K562 (cell line): ENCODE data around the gene TARBP1. TPM values are rescaled to one million over a fixed set of nuclear protein-coding genes. Genes with fewer than 3 reads are reported as not detected.

ENCODE experiments used
- CCNT2 ChIP-seq: IDR thresholded peaks from 2 replicates; pipeline ENCODE4 v1.6.1; 2011; ENCODE audit warnings: borderline replicate concordance, low read depth, mild to moderate bottlenecking, moderate library complexity, mixed read lengths, low read length; ENCODE audit not compliant: insufficient read length; ENCODE audit errors: extremely low read depth
- CREB1 ChIP-seq, 2 experiments: sonication (generic) in 1 of 2; formaldehyde crosslinking in 1 of 2; IDR thresholded peaks; 2 replicates each; pipeline versions ENCODE4 v1.6.1 to v1.8.0; 2012 to 2022; ENCODE audit warnings: inconsistent platforms in 1 of 2, mild to moderate bottlenecking in 1 of 2, missing genetic modification reagents in 1 of 2, moderate library complexity in 1 of 2
- CXXC5 ChIP-seq: fragments of 250-450 bp; sonication (Bioruptor Pico); IDR thresholded peaks from 2 replicates; pipeline ENCODE4 v1.8.0; 2022; ENCODE audit warnings: inconsistent platforms, mild to moderate bottlenecking, moderate library complexity
- FOXK1 ChIP-seq: sonication (generic); formaldehyde crosslinking; IDR thresholded peaks from 2 replicates; pipeline ENCODE4 v1.8.0; 2022; ENCODE audit warnings: missing genetic modification reagents, mild to moderate bottlenecking, borderline replicate concordance
- GTF2E2 ChIP-seq: fragments of 200-800 bp; sonication (Bioruptor generic); IDR thresholded peaks from 2 replicates; pipeline ENCODE4 v1.6.1; 2016; ENCODE audit warnings: missing genetic modification characterization, missing compliant biosample characterization
- RBFOX2 ChIP-seq: fragments of 200-400 bp; formaldehyde crosslinking; IDR thresholded peaks from 2 replicates; pipeline ENCODE4 v1.6.1; 2017; ENCODE audit warnings: low read depth, mild to moderate bottlenecking, low read length, moderate library complexity
- RFX1 ChIP-seq: fragments of 450-650 bp; IDR thresholded peaks from 2 replicates; pipeline ENCODE4 v1.6.1; 2016; ENCODE audit warnings: mild to moderate bottlenecking, moderate library complexity
- RFX7 ChIP-seq: fragments of 250-450 bp; sonication (Bioruptor Pico); IDR thresholded peaks from 2 replicates; pipeline ENCODE4 v1.5.1; 2021; ENCODE audit warnings: mild to moderate bottlenecking
- SMAD4 ChIP-seq: fragments of 250-450 bp; sonication (Bioruptor Pico); conservative IDR thresholded peaks from 2 replicates; pipeline ENCODE4 v1.8.0; 2021; ENCODE audit warnings: inconsistent platforms, mild to moderate bottlenecking, moderate library complexity
- SP2 ChIP-seq: IDR thresholded peaks from 2 replicates; pipeline ENCODE4 v1.6.1; 2011; ENCODE audit warnings: mild to moderate bottlenecking, low read depth, low read length, moderate library complexity; ENCODE audit not compliant: poor library complexity, severe bottlenecking; ENCODE audit errors: extremely low read depth
- SRSF9 ChIP-seq: fragments of 200-400 bp; formaldehyde crosslinking; IDR thresholded peaks from 2 replicates; pipeline ENCODE4 v1.6.1; 2017; ENCODE audit warnings: low read depth, low read length, borderline replicate concordance
- ZNF253 ChIP-seq: fragments of 250-450 bp; sonication (Bioruptor Pico); conservative IDR thresholded peaks from 2 replicates; pipeline ENCODE4 v1.6.1; 2021; ENCODE audit warnings: mild to moderate bottlenecking
- polyA plus RNA-seq, 8 experiments: library from polyadenylated mRNA; depleted of rRNA in 4 of 8; stranded (reverse) in 5 of 8; unstranded in 3 of 8; fragments of >200 nt; fragmentation: Nextera tagmentation in 2 of 8; fragmentation: Illumina TruSeq in 1 of 8; extraction: Ambion mirVana in 2 of 8; extraction: Trizol in 1 of 8; gene quantifications; 2 replicates each; pipeline versions ENCODE4 v1.2.1 to v1.2.3, GENCODE V29; 2011 to 2014; ENCODE audit warnings: inconsistent platforms in 1 of 8, missing spikeins in 1 of 8
- total RNA-seq, 7 experiments: library from RNA; depleted of rRNA in 6 of 7; stranded (reverse); fragments of >200 nt in 6 of 7; fragmentation: Illumina TruSeq in 2 of 7; extraction: Trizol in 2 of 7; gene quantifications; 2 replicates each; pipeline versions ENCODE4 v1.2.1 to v1.2.3, GENCODE V29; 2011 to 2021; ENCODE audit warnings: low replicate concordance in 1 of 7
- TF ChIP-seq, protein P1 (sequence below): sonication (generic); formaldehyde crosslinking; IDR thresholded peaks from 2 replicates; pipeline ENCODE4 v1.9.0; 2022; ENCODE audit warnings: mild to moderate bottlenecking, missing genetic modification reagents
- TF ChIP-seq, protein P2 (sequence below): fragments of 250-450 bp; sonication (Bioruptor Pico); IDR thresholded peaks from 2 replicates; pipeline ENCODE4 v1.8.0; 2021; ENCODE audit warnings: moderate library complexity, mild to moderate bottlenecking, inconsistent platforms
- TF ChIP-seq, protein P3 (sequence below), 2 experiments: IDR thresholded peaks; 2 replicates each; pipeline ENCODE4 v1.6.1; 2012; ENCODE audit warnings: improper control_type of control experiment in 2 of 2, low read depth in 2 of 2, low read length in 2 of 2, borderline replicate concordance in 1 of 2
- TF ChIP-seq, protein P4 (sequence below): fragments of 200-800 bp; sonication (Bioruptor generic); IDR thresholded peaks from 2 replicates; pipeline ENCODE4 v1.6.1; 2017; ENCODE audit warnings: missing genetic modification characterization, missing compliant biosample characterization

Gene TARBP1
- total and polyA plus RNA-seq, 9 of the 15 experiments (the other 6 are each of a cell fraction or from before 2014, with no cell fraction given) = 8.8 to 48.0 (median 22.9) TPM

DNA sequence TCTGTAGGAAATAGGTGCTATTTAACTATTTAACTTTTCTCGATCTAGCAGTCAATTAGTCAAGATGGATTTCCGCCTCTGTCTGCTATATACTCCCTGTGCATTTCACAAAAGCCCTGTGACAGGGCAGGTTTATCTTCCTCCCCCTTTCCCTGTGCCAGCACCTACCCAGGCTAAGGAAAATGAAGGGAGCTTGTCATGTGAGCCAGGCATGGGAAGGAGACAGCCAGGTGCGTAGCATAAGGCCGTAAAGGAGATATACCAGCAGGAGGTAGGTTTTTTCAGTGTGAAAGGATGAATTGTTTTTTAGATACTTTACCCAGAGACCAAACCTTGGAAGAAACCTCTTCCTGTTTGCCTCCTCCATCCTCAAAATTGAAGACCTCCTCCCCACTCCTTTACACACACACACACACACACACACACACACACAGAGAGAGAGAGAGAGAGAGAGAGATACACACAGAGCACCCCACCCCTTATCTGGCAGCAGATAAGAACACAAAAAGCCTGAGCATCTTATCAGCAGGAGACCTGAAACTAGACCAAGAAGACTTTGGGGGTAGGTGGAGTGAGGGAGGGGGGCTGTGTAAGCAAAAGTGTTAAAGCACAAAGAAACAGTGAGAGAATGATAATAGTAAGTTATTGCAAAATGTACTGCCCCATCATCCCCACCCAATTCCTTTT lies 12.0 kb upstream of the TARBP1 start (continued):
- TF ChIP-seq, protein P1, sequence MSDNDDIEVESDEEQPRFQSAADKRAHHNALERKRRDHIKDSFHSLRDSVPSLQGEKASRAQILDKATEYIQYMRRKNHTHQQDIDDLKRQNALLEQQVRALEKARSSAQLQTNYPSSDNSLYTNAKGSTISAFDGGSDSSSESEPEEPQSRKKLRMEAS (CRISPR knock-in tag) = no peak
- TF ChIP-seq FOXK1 (CRISPR knock-in tag) (no peak), SRSF9 (no peak), RFX7 (no peak), GTF2E2 (no peak), RBFOX2 (no peak), SP2 (no peak), RFX1 (no peak), CCNT2 (peak; percentile 86), SMAD4 (peak; percentile 93), CREB1 (IDR thresholded peaks at IDR 0.05) (no peak), CREB1 (CRISPR knock-in tag; IDR thresholded peaks at IDR 0.05) (no peak), ZNF253 (CRISPR knock-in tag) (no peak), CXXC5 (CRISPR knock-in tag) (peak; percentile 79)
- TF ChIP-seq, protein P2, sequence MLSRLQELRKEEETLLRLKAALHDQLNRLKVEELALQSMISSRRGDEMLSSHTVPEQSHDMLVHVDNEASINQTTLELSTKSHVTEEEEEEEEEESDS (CRISPR knock-in tag) = no peak
- TF ChIP-seq, protein P3, sequence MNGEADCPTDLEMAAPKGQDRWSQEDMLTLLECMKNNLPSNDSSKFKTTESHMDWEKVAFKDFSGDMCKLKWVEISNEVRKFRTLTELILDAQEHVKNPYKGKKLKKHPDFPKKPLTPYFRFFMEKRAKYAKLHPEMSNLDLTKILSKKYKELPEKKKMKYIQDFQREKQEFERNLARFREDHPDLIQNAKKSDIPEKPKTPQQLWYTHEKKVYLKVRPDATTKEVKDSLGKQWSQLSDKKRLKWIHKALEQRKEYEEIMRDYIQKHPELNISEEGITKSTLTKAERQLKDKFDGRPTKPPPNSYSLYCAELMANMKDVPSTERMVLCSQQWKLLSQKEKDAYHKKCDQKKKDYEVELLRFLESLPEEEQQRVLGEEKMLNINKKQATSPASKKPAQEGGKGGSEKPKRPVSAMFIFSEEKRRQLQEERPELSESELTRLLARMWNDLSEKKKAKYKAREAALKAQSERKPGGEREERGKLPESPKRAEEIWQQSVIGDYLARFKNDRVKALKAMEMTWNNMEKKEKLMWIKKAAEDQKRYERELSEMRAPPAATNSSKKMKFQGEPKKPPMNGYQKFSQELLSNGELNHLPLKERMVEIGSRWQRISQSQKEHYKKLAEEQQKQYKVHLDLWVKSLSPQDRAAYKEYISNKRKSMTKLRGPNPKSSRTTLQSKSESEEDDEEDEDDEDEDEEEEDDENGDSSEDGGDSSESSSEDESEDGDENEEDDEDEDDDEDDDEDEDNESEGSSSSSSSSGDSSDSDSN (IDR thresholded peaks at IDR 0.05; ENCODE audit: borderline replicate concordance in 1 of 2, low read depth in 2 of 2, low read length in 2 of 2) = no peak
- TF ChIP-seq, protein P4, sequence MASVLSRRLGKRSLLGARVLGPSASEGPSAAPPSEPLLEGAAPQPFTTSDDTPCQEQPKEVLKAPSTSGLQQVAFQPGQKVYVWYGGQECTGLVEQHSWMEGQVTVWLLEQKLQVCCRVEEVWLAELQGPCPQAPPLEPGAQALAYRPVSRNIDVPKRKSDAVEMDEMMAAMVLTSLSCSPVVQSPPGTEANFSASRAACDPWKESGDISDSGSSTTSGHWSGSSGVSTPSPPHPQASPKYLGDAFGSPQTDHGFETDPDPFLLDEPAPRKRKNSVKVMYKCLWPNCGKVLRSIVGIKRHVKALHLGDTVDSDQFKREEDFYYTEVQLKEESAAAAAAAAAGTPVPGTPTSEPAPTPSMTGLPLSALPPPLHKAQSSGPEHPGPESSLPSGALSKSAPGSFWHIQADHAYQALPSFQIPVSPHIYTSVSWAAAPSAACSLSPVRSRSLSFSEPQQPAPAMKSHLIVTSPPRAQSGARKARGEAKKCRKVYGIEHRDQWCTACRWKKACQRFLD = no peak
